A549 (cell line): ENCODE results near the gene MAML2. TPM values are rescaled to one million over a fixed set of nuclear protein-coding genes. Genes with fewer than 3 reads are reported as not detected.

Source experiments
- ATAC-seq, 2 experiments: fragments of 200-7000 bp in 1 of 2; fragments of >200 bp in 1 of 2; cut with Nextera tagmentation in 1 of 2; cut with Tn5 transposase in 1 of 2; 3 replicates each; pipeline versions ENCODE4 v1.8.0 to v1.9.1; 2018 to 2020; ENCODE audit warnings: mild to moderate bottlenecking in 1 of 2, moderate library complexity in 1 of 2
- CTCF ChIA-PET: fragments of 300-600 bp; sonication (Branson Sonifier 250); formaldehyde crosslinking; extraction: SDS; loops from one replicate; lab custom pipeline; 2021; ENCODE audit warnings: antibody characterized with exemption, inconsistent platforms; lab: Yijun Ruan, JAX
- POLR2A ChIA-PET: fragments of 350-600 bp; formaldehyde crosslinking; extraction: SDS; loops from one replicate; lab custom pipeline; 2021; ENCODE audit warnings: antibody characterized with exemption, inconsistent platforms; lab: Yijun Ruan, JAX
- DNase-seq, 2 experiments: peaks; one replicate each; pipeline versions ENCODE4 v3.0.0 to v3.0.0-alpha.2; 2011 to 2016; ENCODE audit warnings: low read depth in 1 of 2, low spot score in 1 of 2
- FAIRE-seq: peaks from 2 replicates; lab custom pipeline; 2011; peaks lifted over from hg19 to GRCh38; lab: Jason Lieb, UNC
- H3K27ac ChIP-seq, 2 experiments: fragments of >200 bp; sonication (Bioruptor Twin); formaldehyde crosslinking; 3 replicates each; pipeline ENCODE4 v1.5.1; 2016 to 2017
- H3K4me1 ChIP-seq: fragments of >200 bp; sonication (Bioruptor Twin); formaldehyde crosslinking; 3 replicates; pipeline ENCODE4 v1.6.1; 2016
- H3K4me2 ChIP-seq: fragments of >200 bp; sonication (Bioruptor Twin); formaldehyde crosslinking; 3 replicates; pipeline ENCODE4 v1.6.1; 2016
- H3K4me3 ChIP-seq: fragments of >200 bp; sonication (Bioruptor Twin); formaldehyde crosslinking; 3 replicates; pipeline ENCODE4 v1.5.1; 2016
- H3K9me3 ChIP-seq: fragments of >200 bp; sonication (Bioruptor Twin); formaldehyde crosslinking; 3 replicates; pipeline ENCODE4 v1.6.1; 2016
- BCL3 ChIP-seq: fragments of >200 bp; sonication (Bioruptor Twin); formaldehyde crosslinking; IDR thresholded peaks from 3 replicates; pipeline ENCODE4 v1.6.1; 2016
- CBX8 ChIP-seq: fragments of 200-600 bp; sonication (generic); IDR thresholded peaks from 2 replicates; pipeline ENCODE4 v1.6.1; 2016
- E2F6 ChIP-seq: IDR thresholded peaks from 2 replicates; pipeline ENCODE4 v1.6.1; 2012; ENCODE audit warnings: low read depth, borderline replicate concordance
- EP300 ChIP-seq, 2 experiments: fragments of >200 bp; sonication (Bioruptor Twin); formaldehyde crosslinking; IDR thresholded peaks; 2 replicates in 1 of 2; 3 replicates in 1 of 2; pipeline ENCODE4 v1.6.1; 2016 to 2017
- FOXS1 ChIP-seq: fragments of 250-450 bp; sonication (Bioruptor Pico); IDR thresholded peaks from 2 replicates; pipeline ENCODE4 v1.5.0; 2020; ENCODE audit warnings: mild to moderate bottlenecking, moderate library complexity
- GATA3 ChIP-seq: IDR thresholded peaks from 2 replicates; pipeline ENCODE4 v1.6.1; 2012; ENCODE audit warnings: borderline replicate concordance
- KDM1A ChIP-seq: fragments of 200-600 bp; sonication (generic); IDR thresholded peaks from 2 replicates; pipeline ENCODE4 v1.6.1; 2016; ENCODE audit warnings: low read depth, mild to moderate bottlenecking
- KDM5A ChIP-seq: fragments of 200-600 bp; sonication (generic); IDR thresholded peaks from 2 replicates; pipeline ENCODE4 v1.6.1; 2016; ENCODE audit warnings: antibody characterized with exemption, mild to moderate bottlenecking
- MYC ChIP-seq: IDR thresholded peaks from 2 replicates; pipeline ENCODE4 v1.6.1; 2012; ENCODE audit warnings: mild to moderate bottlenecking, inconsistent platforms, low read length, improper control_type of control experiment, borderline replicate concordance
- NFE2L2 ChIP-seq: fragments of 150-350 bp; conservative IDR thresholded peaks from 2 replicates; pipeline ENCODE4 v1.6.1; 2014; ENCODE audit warnings: low read length
- PBX3 ChIP-seq: IDR thresholded peaks from 2 replicates; pipeline ENCODE4 v1.6.1; 2012
- PHF8 ChIP-seq: fragments of 200-600 bp; sonication (generic); IDR thresholded peaks from 2 replicates; pipeline ENCODE4 v1.6.1; 2016; ENCODE audit warnings: low read depth, mild to moderate bottlenecking, antibody characterized with exemption, moderate library complexity, borderline replicate concordance
- POLR2A ChIP-seq: IDR thresholded peaks from 2 replicates; pipeline ENCODE4 v1.6.1; 2012; ENCODE audit warnings: mild to moderate bottlenecking, low read length
- POLR2AphosphoS2 ChIP-seq: conservative IDR thresholded peaks from 2 replicates; pipeline ENCODE4 v1.6.1; 2012; ENCODE audit warnings: low read length, improper control_type of control experiment, inconsistent platforms
- RARB ChIP-seq: fragments of 250-450 bp; sonication (Bioruptor Pico); IDR thresholded peaks from 2 replicates; pipeline ENCODE4 v1.8.0; 2021; ENCODE audit warnings: mild to moderate bottlenecking, moderate library complexity
- RFX5 ChIP-seq: fragments of 450-650 bp; IDR thresholded peaks from 2 replicates; pipeline ENCODE4 v1.7.1; 2014; ENCODE audit warnings: antibody characterized with exemption, mild to moderate bottlenecking, moderate library complexity
- RNF2 ChIP-seq: fragments of 200-600 bp; sonication (generic); IDR thresholded peaks from 2 replicates; pipeline ENCODE4 v1.6.1; 2016; ENCODE audit warnings: low read depth, mild to moderate bottlenecking, antibody characterized with exemption, moderate library complexity, borderline replicate concordance
- USF2 ChIP-seq: fragments of 450-650 bp; IDR thresholded peaks from 2 replicates; pipeline ENCODE4 v1.6.1; 2014; ENCODE audit warnings: antibody characterized with exemption
- WGBS: methylation state at CpG from one replicate; pipeline ENCODE4 v1.1.6; 2017; ENCODE audit errors: missing lambda C conversion rate; 5-methylcytosine and 5-hydroxymethylcytosine counted together
- polyA plus RNA-seq, 4 experiments: library from polyadenylated mRNA; depleted of rRNA in 3 of 4; stranded (reverse); fragments of >200 nt; fragmentation: RNase III in 1 of 4; extraction: RNeasy Plus Mini Kit Qiagen cat#74134 plus additional on column Dnase treatment in 1 of 4; gene quantifications; 2 replicates in 3 of 4; 3 replicates in 1 of 4; pipeline ENCODE4 v1.2.3, GENCODE V29; 2011 to 2017

Gene MAML2
- polyA plus RNA-seq, 2 of the 4 experiments (the other 2 are of a cell fraction) = 1.5 to 2.5 TPM

- TF ChIP-seq E2F6 = no peak
- TF ChIP-seq NFE2L2 = no peak
- no peak for TF ChIP-seq RARB (CRISPR knock-in tag)
- no peak for TF ChIP-seq POLR2AphosphoS2
Measured at GRCh38 chr11:96139691-96140090, 203.3 kb downstream of the MAML2 start (continued).

- WGBS = 91% methylated on average over 2 of the region's 2 CpGs
- peaks cover 10% of the 10 kb centered on the region; the same call in 2 of the 3 replicates for H3K4me1 ChIP-seq
- DNase-seq (no peak), FAIRE-seq (no peak), ATAC-seq (no peak)
- H3K9me3 ChIP-seq = no peaks in the 10 kb centered on the region
- H3K27ac ChIP-seq = no peak overlapping the region
- POLR2A ChIA-PET = no interaction called here
- TF ChIP-seq POLR2A (no peak), EP300 (IDR thresholded peaks at IDR 0.05) (no peak), PBX3 (no peak), USF2 (no peak), MYC (no peak)
- no peak overlapping the region for H3K4me2 ChIP-seq
- no peak overlapping the region for H3K4me3 ChIP-seq
- CTCF ChIA-PET = interaction anchor here (1.3 kb wide), 1 partner anchor 82 kb away, joined by 3 read pairs; no protein-coding TSS in a partner anchor
Measured at GRCh38 chr11:96137373-96137772, 205.6 kb downstream of the MAML2 start.

GRCh38 chr11:96136613-96137298 is 206.2 kb downstream of the MAML2 start:
- H3K4me2 ChIP-seq = no peak overlapping the region
- no peak for ATAC-seq
- ChIA-PET CTCF (no interaction called here), POLR2A (no interaction called here)
- H3K4me3 ChIP-seq = no peak overlapping the region
- WGBS = 79% methylated on average over 3 of the region's 3 CpGs
- TF ChIP-seq CBX8 (no peak), BCL3 (no peak), FOXS1 (CRISPR knock-in tag) (no peak), RFX5 (no peak), PHF8 (no peak), PBX3 (no peak), RNF2 (no peak), GATA3 (no peak), POLR2A (no peak), KDM5A (no peak), KDM1A (no peak)
- no peak for FAIRE-seq
- H3K27ac ChIP-seq = no peak overlapping the region
- DNase-seq = no peak
- H3K9me3 ChIP-seq = no peaks in the 10 kb centered on the region
- peaks cover 16% of the 10 kb centered on the region for H3K4me1 ChIP-seq
